Measurements from ENCODE around the gene CHST11.

CHST11 gene

GRCh38 chr12:104681012-104681690 is 224.4 kb downstream of the CHST11 start:
- DNase-seq: no peak

GRCh38 chr12:104682790-104683279 is 226.1 kb downstream of the CHST11 start:
- DNase-seq: no peak

GRCh38 chr12:104683831-104684503 is 227.2 kb downstream of the CHST11 start:
- no peak for DNase-seq

GRCh38 chr12:104684884-104685283 is 228.1 kb downstream of the CHST11 start:
- DNase-seq: no peak

DNA sequence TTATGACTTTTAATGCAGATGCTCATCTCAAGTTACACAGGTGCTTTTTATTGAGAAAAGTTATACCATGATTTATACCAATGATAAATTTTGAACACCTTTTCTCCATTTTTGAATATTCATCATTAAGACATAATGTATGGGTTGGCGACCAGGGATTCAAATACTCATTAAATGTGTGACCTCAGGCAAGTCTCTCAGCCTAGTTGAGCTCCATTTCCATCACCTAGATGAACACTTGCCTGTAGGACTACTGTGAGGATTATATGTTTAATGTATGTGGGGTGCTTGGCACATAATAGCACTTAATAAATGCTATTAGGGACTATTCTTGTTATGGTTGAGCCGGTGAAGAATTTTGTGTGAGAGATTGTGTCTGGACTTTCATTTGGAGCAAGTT is 228.6 kb downstream of the CHST11 start:
- DNase-seq: no peak

- no peak for DNase-seq
Observed at GRCh38 chr12:104686196-104686595, 229.4 kb downstream of the CHST11 start.

DNA sequence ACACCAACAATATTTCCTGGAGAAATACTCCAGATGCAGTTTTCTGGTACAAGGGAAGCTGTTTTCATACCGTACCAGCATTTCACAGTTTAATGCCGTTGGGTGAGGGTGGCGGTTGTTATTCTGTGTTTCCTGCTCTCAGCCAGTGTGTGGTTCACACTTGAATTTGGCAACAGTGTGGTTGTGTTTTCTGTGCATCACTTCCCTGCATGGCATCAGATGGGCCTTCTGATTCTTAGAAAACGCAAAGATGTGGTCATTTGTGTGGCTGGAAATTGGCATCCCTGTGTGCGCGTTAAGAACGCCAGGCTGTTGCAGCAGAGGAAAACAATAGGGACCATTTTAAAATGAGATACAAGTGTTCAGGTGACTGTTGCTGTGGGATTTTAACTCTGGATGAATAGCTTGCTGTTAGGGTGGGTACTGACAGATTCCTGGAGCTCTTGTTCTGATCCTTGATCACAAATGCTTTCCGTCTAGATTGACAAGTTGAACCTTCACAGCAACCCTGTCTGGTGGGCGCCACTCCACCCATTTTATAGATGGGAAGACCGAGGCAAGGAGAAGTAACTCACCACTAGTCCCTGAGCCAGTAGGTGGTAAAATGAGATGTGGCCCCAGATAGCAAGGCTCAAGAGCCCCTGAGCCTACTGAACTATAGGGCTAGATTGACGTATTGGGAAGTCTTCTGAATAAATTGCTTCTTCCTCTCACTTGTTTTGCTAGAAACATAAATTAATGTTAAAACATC is 231.2 kb downstream of the CHST11 start:
- no peak for DNase-seq

- DNase-seq: no peak
Observed at GRCh38 chr12:104689635-104690034, 232.9 kb downstream of the CHST11 start.

DNA sequence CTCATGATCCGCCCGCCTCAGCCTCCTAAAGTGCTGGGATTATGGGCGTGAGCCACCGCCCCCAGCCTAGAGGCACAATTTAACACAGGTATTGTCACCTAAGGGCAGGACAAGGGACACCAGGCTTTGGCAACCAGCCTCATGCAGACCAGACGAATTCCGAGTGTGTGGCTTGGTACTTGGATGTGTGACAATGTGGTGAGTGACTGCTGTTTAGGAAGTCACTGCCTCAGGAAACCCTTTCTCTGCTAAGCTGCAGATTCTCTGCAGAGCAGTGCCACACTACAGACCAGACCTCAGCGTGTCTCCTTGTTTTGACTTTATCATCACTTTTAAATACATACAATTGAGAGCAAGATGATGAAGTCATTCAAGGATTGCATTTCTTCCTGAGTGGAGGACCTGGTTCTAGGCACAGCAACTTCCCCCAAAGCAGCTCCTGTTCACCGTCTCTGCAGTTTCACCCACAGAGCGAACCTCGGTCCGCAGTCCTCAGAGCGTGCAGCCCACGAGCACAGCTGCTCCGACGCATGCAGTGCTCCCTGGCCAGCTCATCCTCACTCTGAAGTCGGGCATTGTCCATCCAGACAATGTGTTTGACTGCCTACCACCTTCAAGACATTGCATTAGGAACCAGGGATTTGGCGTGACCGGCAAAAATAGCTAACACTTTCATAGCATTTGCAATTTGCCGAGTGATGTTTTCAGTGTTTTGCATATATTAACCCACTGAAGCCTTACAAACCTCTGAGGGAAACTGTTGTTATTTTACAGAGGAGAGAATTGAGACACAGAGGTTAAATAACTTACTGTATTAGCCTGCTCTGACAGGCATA is 235.2 kb downstream of the CHST11 start:
- no peak for DNase-seq

DNA sequence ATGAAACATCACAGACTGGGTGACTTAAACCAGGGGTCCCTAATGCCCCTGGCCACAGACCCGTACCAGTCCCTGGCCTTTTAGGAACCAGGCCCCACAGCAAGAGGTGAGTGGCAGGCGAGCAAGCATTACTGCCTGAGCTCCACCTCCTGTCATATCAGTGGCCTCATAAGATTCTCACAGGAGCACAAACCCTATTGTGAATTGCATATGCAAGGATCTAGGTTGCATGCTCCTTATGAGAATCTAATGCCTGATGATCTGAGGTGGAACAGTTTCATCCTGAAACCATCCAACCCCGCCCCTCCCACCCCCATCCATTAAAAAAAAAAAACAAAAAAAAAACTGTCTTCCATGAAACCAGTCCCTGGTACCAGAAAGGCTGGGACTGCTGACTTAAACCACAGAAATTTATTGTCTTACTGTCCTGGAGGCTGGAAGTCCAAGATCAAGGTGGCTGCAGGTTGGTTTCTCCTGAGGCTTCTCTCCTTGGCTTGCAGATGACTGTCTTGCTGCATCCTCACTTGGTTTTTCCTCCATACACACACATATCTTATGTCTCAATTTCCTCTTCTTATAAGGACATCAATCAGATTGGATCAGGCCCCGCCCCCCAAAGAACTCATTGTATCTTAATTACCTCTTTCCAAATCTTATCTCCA is 235.9 kb downstream of the CHST11 start:
- DNase-seq: no peak

- DNase-seq: no peak
Observed at GRCh38 chr12:104693493-104693892, 236.7 kb downstream of the CHST11 start.

GRCh38 chr12:104694161-104694560 is 237.4 kb downstream of the CHST11 start:
- no peak for DNase-seq

GRCh38 chr12:104694711-104695110 is 238.0 kb downstream of the CHST11 start:
- no peak for DNase-seq

- peak; percentile 65 for DNase-seq
Observed at GRCh38 chr12:104695453-104696148, 238.9 kb downstream of the CHST11 start.

GRCh38 chr12:104697186-104697585 is 240.4 kb downstream of the CHST11 start:
- DNase-seq: no peak

- no peak for DNase-seq
Observed at GRCh38 chr12:104698871-104699270, 242.1 kb downstream of the CHST11 start.

GRCh38 chr12:104699489-104700190 is 242.9 kb downstream of the CHST11 start:
- DNase-seq: no peak

GRCh38 chr12:104700324-104700723 is 243.6 kb downstream of the CHST11 start:
- no peak for DNase-seq

DNA sequence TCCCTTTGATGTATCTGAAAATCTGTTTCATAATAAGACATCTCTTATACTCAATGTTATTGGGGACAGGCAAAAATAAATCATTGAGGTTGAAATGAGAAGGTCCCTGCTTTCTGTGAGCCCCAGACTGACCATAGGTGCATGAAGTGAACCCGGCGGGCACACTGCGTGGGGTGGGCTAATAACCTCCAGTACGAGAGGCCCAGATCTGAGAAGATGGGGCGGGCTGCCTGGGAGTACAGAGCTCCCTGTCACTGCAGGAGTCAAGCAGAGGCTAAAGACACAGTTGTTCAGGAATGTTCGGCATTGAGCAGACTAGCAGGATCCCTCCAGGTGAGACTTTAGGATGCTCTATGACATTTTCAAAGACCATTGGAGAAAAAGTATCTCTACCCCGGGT is 244.6 kb downstream of the CHST11 start:
- DNase-seq: no peak

DNA sequence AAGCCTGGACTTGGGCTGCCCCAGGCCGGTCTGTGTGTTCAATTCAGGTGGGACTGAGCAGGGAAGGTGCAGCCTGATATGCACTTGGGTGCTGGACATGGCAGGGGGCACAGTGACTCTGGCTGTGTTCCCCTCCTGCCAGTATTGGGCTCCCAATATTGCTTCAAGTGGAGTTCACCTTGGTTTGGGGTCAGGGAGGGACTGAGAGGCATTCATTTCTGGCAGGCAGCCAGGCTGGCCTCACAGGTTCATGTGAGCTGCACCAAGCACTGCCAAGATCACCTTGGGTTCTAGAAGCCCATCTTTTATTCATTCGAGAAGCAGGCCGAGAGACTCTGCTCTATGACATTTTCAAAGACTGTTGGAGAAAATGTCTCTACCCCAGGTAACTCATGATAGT is 245.0 kb downstream of the CHST11 start:
- no peak for DNase-seq

DNA sequence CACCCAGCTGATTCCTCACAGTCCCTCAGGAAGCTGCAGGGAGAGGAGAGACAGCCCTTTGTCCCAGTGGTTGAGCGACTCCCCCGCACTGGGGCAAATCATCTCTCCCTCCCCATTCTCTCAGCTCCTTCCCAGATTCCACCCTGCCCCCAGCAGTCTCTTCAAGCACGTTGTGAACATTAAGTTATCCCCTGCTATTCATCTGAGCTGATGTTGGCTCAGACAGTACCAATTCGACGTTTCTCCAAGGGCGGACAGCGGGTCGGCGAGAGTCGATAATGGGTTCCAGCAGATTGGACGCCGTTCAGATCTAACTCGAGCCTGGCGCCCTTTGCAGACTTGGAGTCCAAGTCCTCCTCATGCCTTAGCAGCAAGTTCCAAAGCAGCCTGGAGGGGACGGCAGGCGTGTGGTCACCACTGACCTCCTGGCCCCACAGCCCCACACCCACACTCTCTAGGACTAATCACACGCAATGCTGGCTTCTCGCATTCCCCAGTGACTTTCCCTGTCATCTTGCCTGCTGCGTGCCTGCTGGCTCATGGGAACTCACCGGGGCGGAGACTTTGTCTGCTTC is 245.9 kb downstream of the CHST11 start:
- no peak for DNase-seq
